GM18508 (cell line): Measurements from ENCODE around the gene DYNC1H1.

Source experiments
- ATAC-seq: cut with Tn5 transposase; IDR thresholded peaks from one replicate; pipeline ENCODE4 v1.9.1; 2021; ENCODE audit warnings: moderate number of reproducible peaks; ENCODE audit not compliant: insufficient read depth, unreplicated experiment

DYNC1H1 gene

GRCh38 chr14:101964297-101965180 is at the start of gene DYNC1H1:
DYNC1H1 (plus strand) TSS chr14:101964573; CDS start chr14:101964692, 119 bp downstream.
- no peak for ATAC-seq

DNA sequence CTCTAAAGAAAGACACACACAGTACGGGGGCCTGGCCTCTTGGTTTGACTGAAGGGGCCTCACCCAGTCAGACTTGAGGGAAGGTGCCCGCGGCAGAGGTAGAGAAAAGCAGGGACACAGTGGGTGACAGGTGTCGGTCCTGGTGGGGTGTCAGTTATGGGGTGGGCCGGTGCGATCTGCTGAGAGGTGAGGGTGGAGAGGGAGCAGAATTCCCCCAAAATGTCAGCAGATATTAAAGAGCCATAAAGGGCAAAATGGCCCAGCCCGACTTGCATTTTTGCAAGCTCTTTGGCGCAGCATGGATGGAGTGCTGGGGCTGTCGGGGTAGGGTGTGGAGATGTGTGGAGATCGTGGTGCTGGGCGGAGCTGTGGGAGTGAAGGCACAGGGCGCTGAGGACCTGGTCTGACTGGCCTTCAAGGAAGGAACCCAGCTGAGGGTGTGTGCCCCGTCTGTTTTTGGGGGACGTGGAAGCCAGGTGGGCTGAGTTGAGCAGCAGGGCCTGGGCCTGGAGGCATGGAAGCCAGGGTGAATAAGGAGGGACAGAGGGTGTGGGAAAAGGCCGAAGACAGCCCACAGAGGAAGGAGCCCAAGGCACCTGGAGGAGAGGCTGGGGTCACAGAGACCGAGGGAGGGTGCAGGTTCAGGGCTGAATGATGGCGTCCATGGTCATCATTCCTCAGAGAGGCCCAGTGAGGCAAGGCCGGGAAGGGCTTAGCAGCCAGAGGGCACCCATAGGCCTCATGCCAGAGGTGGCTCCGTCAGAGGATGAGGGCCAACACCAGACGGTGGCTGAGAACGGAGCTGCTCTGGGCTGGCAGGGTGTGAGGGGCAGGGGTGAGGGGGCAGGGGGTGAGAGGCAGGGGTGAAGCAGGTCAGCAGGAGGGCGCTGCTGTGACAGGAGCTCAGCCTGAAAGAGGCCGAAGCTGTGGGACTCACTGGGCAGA is 48.2 kb upstream of the DYNC1H1 start:
- no peak for ATAC-seq

DNA sequence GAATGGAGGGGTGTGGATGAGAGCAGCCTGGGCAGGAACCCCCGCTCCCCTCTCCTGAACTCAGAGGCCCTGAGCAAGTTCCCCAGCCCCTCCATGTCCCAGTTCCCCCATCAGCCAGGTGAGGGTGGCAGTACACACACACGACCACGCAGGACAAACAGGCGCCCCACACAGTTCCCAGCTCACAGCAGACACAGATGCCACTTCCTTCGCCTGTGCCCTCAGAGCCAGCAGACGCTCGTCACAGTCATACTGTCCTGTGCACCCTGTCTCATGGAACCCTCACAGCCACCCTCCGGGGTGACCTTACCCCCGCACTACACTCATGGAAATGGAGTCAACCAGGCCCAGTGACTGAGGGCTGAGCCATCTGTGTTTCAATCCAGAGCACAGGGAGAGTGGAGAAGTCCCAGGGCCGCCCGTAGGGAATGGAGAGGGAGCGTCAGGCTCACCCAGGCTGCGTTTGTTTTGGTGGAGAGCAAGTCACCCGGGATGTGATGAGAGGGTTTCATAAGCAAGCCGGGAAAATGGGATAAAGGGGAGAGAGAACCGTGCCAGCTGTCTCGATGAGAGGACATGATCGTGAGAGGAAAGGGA is 47.5 kb upstream of the DYNC1H1 start:
- ATAC-seq = no peak

DNA sequence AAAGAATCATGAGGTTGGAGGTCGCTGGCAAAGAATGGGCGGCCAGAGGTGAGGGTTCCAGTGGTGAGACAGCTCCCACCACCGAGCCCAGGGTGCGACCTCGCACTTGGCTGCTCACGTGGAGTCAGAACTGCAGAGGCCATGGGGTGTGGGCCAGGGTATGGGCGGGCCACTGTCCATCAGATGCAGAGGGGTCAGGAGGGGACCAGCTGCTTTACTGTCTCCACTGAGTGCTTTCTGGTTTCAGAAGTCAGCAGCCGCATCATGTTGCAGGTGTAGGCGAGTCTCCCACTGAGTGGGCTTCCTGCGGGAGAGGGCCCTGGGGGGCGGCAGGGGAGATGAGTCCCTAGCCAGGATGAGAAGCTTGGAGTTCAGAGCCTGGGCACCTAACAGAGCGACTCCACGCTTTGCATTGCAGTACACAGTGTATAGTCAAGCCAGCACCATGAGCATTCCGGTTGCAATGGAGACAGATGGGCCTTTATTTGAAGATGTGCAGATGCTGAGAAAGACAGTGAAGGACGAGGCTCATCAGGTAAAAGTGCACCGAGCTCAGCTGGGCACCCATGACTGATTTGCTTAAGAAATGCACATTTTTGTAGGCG is 46.9 kb upstream of the DYNC1H1 start:
- ATAC-seq = no peak

DNA sequence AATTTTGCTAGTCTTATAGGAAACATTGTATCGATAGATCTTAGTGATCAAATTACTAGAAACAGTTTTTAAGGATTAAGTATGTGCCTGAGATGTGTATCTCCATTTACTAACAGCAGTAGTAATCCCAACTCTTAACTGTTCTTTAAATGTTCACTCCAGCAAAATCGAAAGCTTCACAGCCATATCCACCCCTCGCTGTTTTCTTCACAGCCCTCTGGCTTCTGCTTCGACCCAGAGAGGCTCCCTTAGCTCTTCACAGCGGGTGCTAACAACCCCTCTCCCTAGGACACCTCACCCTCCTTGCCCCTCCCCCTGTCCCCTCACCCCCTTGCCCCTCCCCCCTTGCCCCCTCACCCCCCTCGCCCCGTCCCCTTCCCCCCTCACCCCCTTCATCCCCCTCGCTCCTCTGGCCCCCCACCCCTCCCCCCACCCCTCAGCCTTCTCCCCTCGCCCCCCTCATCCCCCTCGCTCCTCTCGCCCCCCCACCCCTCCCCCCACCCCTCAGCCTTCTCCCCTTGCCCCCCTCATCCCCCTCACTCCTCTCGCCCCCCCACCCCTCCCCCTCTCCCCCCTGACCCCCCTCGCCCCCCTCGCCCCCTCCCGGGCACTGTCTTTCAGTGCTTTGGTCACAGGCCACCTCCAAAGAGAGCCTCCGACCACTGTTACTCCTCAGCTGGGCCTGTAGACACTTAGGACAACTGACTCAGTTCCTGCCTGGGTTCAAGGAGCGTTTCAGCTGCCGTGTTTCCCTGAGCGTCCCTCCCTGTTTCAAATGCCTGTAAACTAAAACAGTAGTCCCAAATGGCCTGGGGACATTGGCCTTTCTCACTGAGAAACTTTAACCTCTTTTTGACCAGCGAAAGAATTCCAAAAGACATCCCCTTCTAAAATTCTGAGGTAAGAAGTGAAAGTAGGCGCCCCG is 46.0 kb upstream of the DYNC1H1 start:
- no peak for ATAC-seq

DNA sequence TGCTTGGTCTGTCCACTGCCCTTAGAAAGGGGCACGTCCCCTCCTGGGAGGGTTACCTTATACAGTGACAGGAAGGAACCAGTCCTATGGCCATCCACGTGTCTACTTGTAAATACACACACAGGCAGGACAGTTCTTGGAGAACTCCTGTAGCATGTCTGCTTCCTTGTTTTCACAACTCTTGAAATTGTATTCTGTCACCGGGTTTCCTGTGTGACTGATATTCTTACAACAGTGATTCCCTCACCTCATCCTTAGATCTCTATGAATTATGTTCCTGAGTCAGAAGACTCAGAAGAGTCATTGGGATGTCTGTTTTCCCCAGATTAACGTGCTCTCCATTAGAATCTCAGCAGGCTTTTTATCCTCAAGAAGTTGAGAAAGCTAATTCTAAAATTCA is 44.1 kb upstream of the DYNC1H1 start:
- ATAC-seq = no peak

GRCh38 chr14:101922866-101923265 is 41.5 kb upstream of the DYNC1H1 start:
- no peak for ATAC-seq

GRCh38 chr14:101925152-101925551 is 39.2 kb upstream of the DYNC1H1 start:
- no peak for ATAC-seq

DNA sequence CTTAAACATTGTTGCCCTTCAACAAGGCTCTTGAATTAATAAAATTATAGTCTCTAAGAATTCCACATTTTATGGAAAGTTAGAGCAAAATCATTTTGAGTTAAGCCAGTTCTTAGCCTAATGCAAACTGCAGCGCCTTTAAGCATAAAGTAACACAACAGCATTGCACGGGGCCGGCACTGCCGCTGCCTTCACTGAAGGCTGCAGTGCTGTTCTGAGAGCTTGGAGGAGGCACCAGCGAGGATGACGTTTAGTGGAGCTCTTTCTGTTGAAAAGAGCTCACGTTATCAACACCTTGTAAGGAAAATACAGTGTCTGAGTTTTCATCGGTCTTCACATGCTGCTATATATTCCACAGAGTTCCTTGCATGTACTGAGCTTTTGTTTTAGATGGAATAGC is 38.3 kb upstream of the DYNC1H1 start:
- no peak for ATAC-seq

DNA sequence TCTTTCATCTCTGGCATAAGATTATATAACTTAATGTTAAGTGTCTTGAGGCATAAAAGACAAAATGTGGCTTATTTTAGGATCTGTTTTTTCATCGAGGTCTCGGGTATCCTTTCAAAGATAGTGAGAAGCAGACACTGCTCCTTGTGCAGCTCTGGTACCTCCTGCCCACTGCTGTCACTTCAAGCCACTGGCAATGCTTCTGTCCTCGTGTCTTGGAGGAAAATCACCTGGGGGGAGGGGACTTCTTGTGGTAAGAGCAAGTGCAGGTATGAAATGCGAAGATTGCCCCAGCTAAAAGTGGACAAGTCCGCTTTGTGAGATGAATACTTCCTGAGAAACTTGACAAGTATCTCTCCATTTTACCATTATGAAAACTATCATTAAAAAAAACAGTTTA is 37.8 kb upstream of the DYNC1H1 start:
- no peak for ATAC-seq

DNA sequence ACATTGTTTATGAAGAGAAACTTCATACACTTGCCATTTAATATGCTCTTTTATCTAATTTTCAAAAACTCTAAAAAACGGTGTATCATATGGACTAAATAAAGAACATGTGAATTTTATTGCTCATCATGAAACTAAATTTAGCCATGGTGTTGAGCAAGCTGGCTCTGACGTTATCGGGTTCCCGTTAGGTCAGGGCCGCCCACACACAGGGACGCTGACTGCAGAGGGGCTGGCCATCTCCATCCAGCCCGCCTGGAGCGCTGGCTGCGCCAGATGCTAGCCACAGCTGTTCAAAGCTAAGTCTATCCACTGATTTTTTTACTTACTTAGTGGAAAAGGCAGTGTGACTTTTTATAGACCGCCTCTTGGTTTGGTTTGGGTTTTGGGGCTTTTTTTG is 36.5 kb upstream of the DYNC1H1 start:
- ATAC-seq = no peak

- ATAC-seq = no peak
Measured at GRCh38 chr14:101928415-101928841, 35.9 kb upstream of the DYNC1H1 start.

DNA sequence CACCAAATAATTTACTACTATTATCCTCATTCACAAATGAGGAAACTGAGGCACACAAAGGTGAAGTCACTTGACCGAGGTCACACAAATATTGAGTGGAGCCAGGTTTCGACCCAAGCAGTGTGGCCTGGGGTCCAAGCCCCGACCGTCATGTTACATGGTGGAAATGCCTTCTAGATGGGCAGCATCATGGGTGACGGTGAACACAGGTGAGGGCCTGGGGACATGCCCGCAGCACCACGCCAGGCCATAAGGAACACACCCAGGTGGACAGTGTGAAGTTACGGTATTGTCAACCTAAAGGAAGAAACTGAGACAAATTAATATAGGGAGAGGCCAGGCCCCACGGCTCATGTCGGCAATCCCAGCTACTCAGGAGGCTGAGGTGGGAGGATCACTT is 35.3 kb upstream of the DYNC1H1 start:
- ATAC-seq = no peak

DNA sequence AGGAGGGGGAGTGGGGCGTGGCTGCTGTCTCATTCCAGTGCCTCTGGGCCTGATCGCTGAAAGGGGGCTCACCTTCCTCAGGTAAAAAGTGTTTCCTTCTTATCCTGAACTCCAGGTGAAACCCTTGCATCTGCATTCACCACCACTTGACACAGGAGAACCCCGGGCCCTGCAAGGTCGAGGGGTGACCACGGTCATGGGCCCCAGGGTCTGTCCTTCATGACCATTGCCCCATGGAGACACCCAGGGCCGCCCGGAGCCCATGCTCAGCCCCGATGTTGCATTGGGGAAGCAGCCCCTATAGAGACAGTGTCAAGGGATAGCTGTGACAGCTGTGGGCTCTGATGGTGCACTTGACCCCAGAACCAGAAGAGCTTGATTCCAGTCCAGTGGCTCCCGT is 34.4 kb upstream of the DYNC1H1 start:
- ATAC-seq = no peak

- ATAC-seq = no peak
Measured at GRCh38 chr14:101932673-101933072, 31.7 kb upstream of the DYNC1H1 start.

- no peak for ATAC-seq
Measured at GRCh38 chr14:101933209-101933608, 31.2 kb upstream of the DYNC1H1 start.

GRCh38 chr14:101934601-101935150 is 29.7 kb upstream of the DYNC1H1 start:
- ATAC-seq = no peak

DNA sequence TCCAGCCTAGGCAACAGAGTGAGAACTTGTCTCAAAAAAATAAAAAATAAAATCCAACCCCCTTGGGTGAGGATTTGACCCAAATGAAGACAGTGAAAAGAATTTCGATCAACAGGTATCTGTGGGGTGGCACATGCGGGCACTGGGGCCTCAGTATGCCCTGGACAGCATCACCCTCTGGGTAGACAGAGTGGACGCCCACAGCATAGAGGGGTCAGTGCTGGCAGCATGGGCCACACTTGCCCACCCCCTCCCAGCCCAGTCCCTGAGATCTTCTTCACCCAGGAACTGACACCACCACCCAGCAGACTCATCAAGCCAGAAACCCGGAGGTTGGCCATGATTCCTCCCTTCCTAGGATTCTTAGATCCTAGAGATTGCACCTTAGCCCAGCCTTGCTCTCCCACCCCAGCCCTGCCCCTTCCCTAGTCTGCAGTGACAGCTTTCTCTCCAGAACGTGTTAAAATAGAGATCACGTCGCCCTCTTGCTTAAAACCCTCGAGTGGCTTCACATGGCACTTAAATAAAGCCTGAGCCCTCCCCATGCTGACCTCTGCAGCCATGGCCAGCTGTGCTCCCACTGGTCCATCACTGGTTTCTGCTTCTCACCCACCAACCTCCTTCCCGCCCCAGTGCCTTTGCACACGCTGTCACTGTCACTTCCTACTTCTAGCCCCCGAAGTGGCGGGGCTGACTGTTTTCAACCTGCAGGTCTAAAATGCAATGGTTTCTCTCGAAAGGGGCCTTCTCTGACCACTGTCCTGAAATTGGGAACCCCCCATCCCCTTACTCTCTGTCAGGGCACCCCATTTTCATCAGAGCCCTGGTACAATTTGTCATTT is 26.2 kb upstream of the DYNC1H1 start:
- ATAC-seq = no peak
